Trophoblast cell (in vitro differentiated cells and primary cell): ENCODE results near the gene CUEDC1.

Experiments used
- DNase-seq, 2 donors: peaks; one replicate each; pipeline ENCODE4 v3.0.0-alpha.2; 2016
- H2AFZ ChIP-seq: 2 replicates; pipeline ENCODE4 v1.6.1; 2013; ENCODE audit warnings: low read length, moderate library complexity, mild to moderate bottlenecking; ENCODE audit not compliant: insufficient read depth, poor library complexity
- H2AK5ac ChIP-seq: 2 replicates; pipeline ENCODE4 v1.6.1; 2013; ENCODE audit warnings: mild to moderate bottlenecking, low read length
- H2BK120ac ChIP-seq: 2 replicates; pipeline ENCODE4 v1.6.1; 2013; ENCODE audit warnings: low read length, mild to moderate bottlenecking, moderate library complexity; ENCODE audit not compliant: insufficient read depth, poor library complexity
- H2BK12ac ChIP-seq: 2 replicates; pipeline ENCODE4 v1.6.1; 2013; ENCODE audit warnings: mild to moderate bottlenecking, low read length, moderate library complexity
- H2BK5ac ChIP-seq: 2 replicates; pipeline ENCODE4 v1.6.1; 2013; ENCODE audit warnings: low read length, low read depth, moderate library complexity, mild to moderate bottlenecking; ENCODE audit not compliant: poor library complexity
- H3K14ac ChIP-seq: 2 replicates; pipeline ENCODE4 v1.6.1; 2013; ENCODE audit warnings: mild to moderate bottlenecking, low read length
- H3K18ac ChIP-seq: 2 replicates; pipeline ENCODE4 v1.6.1; 2013; ENCODE audit warnings: mild to moderate bottlenecking, low read length
- H3K23ac ChIP-seq: 2 replicates; pipeline ENCODE4 v1.6.1; 2013; ENCODE audit warnings: low read length
- H3K27ac ChIP-seq: 2 replicates; pipeline ENCODE4 v1.5.1; 2013; ENCODE audit warnings: low read depth, mild to moderate bottlenecking, inconsistent platforms, low read length, moderate library complexity
- H3K27me3 ChIP-seq: 2 replicates; pipeline ENCODE4 v1.6.1; 2013; ENCODE audit warnings: inconsistent platforms, mild to moderate bottlenecking, low read length, moderate library complexity; ENCODE audit not compliant: insufficient read depth
- H3K36me3 ChIP-seq, 2 experiments: 1 replicate in 1 of 2; 2 replicates in 1 of 2; pipeline ENCODE4 v1.6.1; 2013; ENCODE audit warnings: low read length in 2 of 2, mild to moderate bottlenecking in 2 of 2, moderate library complexity in 1 of 2; ENCODE audit not compliant: insufficient read depth in 2 of 2, control insufficient read depth in 1 of 2
- H3K4ac ChIP-seq: 2 replicates; pipeline ENCODE4 v1.6.1; 2013; ENCODE audit warnings: low read depth, mild to moderate bottlenecking, low read length, moderate library complexity
- H3K4me1 ChIP-seq, 2 experiments: 1 replicate in 1 of 2; 2 replicates in 1 of 2; pipeline ENCODE4 v1.6.1; 2013; ENCODE audit warnings: low read length in 2 of 2, mild to moderate bottlenecking in 2 of 2, moderate library complexity in 1 of 2; ENCODE audit not compliant: insufficient read depth in 2 of 2, control insufficient read depth in 1 of 2
- H3K4me2 ChIP-seq: 2 replicates; pipeline ENCODE4 v1.6.1; 2013; ENCODE audit warnings: inconsistent platforms, mild to moderate bottlenecking, low read length, moderate library complexity
- H3K4me3 ChIP-seq: 2 replicates; pipeline ENCODE4 v1.5.1; 2013; ENCODE audit warnings: mild to moderate bottlenecking, low read depth, low read length, inconsistent platforms
- H3K79me1 ChIP-seq: one replicate; pipeline ENCODE4 v1.6.1; 2013; ENCODE audit warnings: low read length
- H3K79me2 ChIP-seq: 2 replicates; pipeline ENCODE4 v1.6.1; 2013; ENCODE audit warnings: low read length, mild to moderate bottlenecking; ENCODE audit not compliant: control insufficient read depth, insufficient read depth, poor library complexity
- H3K9ac ChIP-seq: 2 replicates; pipeline ENCODE4 v1.6.1; 2013; ENCODE audit warnings: mild to moderate bottlenecking, low read length
- H3K9me3 ChIP-seq: 2 replicates; pipeline ENCODE4 v1.6.1; 2013; ENCODE audit warnings: low read depth, mild to moderate bottlenecking, control low read depth, inconsistent platforms, low read length; ENCODE audit not compliant: insufficient read depth
- H4K12ac ChIP-seq: 2 replicates; pipeline ENCODE4 v1.6.1; 2013; ENCODE audit warnings: low read depth, mild to moderate bottlenecking, low read length, moderate library complexity
- H4K8ac ChIP-seq: 2 replicates; pipeline ENCODE4 v1.6.1; 2013; ENCODE audit warnings: low read depth, mild to moderate bottlenecking, low read length, moderate library complexity
- H4K91ac ChIP-seq: one replicate; pipeline ENCODE4 v1.6.1; 2013; ENCODE audit warnings: low read depth, mild to moderate bottlenecking, low read length, moderate library complexity
- WGBS: extraction: QIAGEN DNeasy Blood & Tissue Kit; methylation state at CpG from one replicate; pipeline ENCODE4 v1.1.7; 2013; ENCODE audit warnings: missing lambda C conversion rate; ENCODE audit not compliant: insufficient read length, insufficient coverage; ENCODE audit errors: extremely low coverage; 5-methylcytosine and 5-hydroxymethylcytosine counted together

Gene CUEDC1

GRCh38 chr17:57930239-57930638 is 25.0 kb downstream of the CUEDC1 start:
- Histone ChIP-seq H3K23ac (no peak overlapping the region), H2AK5ac (no peak overlapping the region)
- WGBS: no CpG with 5 or more reads among the region's 5 CpGs

DNA sequence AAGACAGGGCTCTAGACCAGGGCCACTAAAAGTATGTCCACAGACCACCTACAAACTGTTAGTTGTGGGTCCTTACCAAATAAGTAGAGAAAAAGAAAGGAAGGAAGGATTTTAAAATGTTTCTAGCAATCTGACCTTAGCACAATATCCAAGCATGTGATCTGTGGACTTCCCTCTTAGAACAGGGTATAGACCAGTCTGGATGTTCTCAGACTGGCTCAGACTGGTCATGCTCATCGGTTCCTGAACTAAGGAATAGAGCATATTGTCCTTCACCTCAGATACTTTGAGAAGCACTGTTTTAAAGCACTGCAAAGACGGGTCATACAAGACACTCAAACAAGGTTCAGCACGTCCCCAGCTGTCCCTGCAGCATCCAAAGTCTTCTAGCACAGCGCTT is 25.8 kb downstream of the CUEDC1 start:
- DNase-seq: no peak
- WGBS: no CpG with 5 or more reads among the region's 4 CpGs
- H3K9ac ChIP-seq: no peak overlapping the region
- no peak overlapping the region for H2AK5ac ChIP-seq
- H3K27ac ChIP-seq: no peak overlapping the region
- no peak overlapping the region for H2AFZ ChIP-seq
- H2BK12ac ChIP-seq: no peak overlapping the region
- H3K36me3 ChIP-seq: no peaks in the 10 kb centered on the region
- no peak overlapping the region for H2BK5ac ChIP-seq
- H4K8ac ChIP-seq: no peak overlapping the region
- H3K23ac ChIP-seq: no peak overlapping the region
- H4K12ac ChIP-seq: no peak overlapping the region
- H3K79me2 ChIP-seq: no peaks in the 10 kb centered on the region
- H3K4me1 ChIP-seq: peaks cover 16 to 20% of the 10 kb centered on the region in 2 experiments
- H3K4me2 ChIP-seq: no peak overlapping the region
- no peak overlapping the region for H3K14ac ChIP-seq
- H3K18ac ChIP-seq: no peak overlapping the region
- no peaks in the 10 kb centered on the region for H3K27me3 ChIP-seq
- no peak overlapping the region for H3K4ac ChIP-seq
- no peaks in the 10 kb centered on the region for H3K9me3 ChIP-seq
- H4K91ac ChIP-seq: no peak overlapping the region
- H2BK120ac ChIP-seq: no peak overlapping the region
- no peaks in the 10 kb centered on the region for H3K79me1 ChIP-seq
- no peak overlapping the region for H3K4me3 ChIP-seq

More at GRCh38 chr17:57930239-57930638, 25.0 kb downstream of the CUEDC1 start:
- Histone ChIP-seq H3K27me3 (no peaks in the 10 kb centered on the region), H3K9ac (no peak overlapping the region), H2BK5ac (no peak overlapping the region), H3K36me3 (no peaks in the 10 kb centered on the region), H3K4me3 (no peak overlapping the region), H4K12ac (no peak overlapping the region), H4K91ac (no peak overlapping the region), H3K4ac (no peak overlapping the region), H3K14ac (no peak overlapping the region), H3K27ac (no peak overlapping the region), H2BK120ac (no peak overlapping the region), H2BK12ac (no peak overlapping the region), H3K18ac (no peak overlapping the region), H3K79me1 (no peaks in the 10 kb centered on the region), H4K8ac (no peak overlapping the region), H3K4me1 (peaks cover 14 to 20% of the 10 kb centered on the region in 2 experiments), H3K79me2 (no peaks in the 10 kb centered on the region), H3K4me2 (no peak overlapping the region), H2AFZ (no peak overlapping the region), H3K9me3 (no peaks in the 10 kb centered on the region)
- no peak for DNase-seq

DNA sequence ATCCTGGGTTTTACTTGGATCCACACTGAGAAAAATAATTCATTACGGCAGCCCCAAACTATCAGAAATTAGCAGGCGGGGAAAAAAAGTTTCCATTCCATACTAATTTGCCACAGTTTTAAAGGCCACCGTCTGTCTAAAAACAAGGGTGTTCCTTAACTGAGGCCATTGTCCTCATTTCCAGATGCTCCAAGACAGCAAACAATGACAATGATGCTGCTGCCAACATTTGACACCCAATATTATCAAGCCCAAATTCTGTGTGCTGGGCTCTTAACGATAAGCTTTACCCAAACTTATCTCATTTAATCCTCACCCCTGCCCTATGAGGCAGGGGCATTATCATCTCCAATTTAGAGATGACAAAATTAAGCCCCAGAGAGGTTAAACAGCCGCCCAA is 26.3 kb downstream of the CUEDC1 start:
- no peak overlapping the region for H2AK5ac ChIP-seq
- no peaks in the 10 kb centered on the region for H3K9me3 ChIP-seq
- H4K91ac ChIP-seq: no peak overlapping the region
- H4K12ac ChIP-seq: no peak overlapping the region
- no peak for DNase-seq
- H3K4me1 ChIP-seq: peaks cover 16 to 20% of the 10 kb centered on the region in 2 experiments
- no peak overlapping the region for H3K23ac ChIP-seq
- no peaks in the 10 kb centered on the region for H3K27me3 ChIP-seq
- H3K4ac ChIP-seq: no peak overlapping the region
- H3K79me1 ChIP-seq: no peaks in the 10 kb centered on the region
- no CpG with 5 or more reads among the region's 5 CpGs for WGBS
- H3K14ac ChIP-seq: no peak overlapping the region
- H3K36me3 ChIP-seq: no peaks in the 10 kb centered on the region
- no peak overlapping the region for H2BK5ac ChIP-seq
- no peak overlapping the region for H4K8ac ChIP-seq
- H3K4me3 ChIP-seq: no peak overlapping the region
- no peak overlapping the region for H2BK12ac ChIP-seq
- H3K4me2 ChIP-seq: no peak overlapping the region
- no peak overlapping the region for H3K18ac ChIP-seq
- H3K79me2 ChIP-seq: no peaks in the 10 kb centered on the region
- no peak overlapping the region for H3K9ac ChIP-seq
- no peak overlapping the region for H3K27ac ChIP-seq
- H2AFZ ChIP-seq: no peak overlapping the region
- H2BK120ac ChIP-seq: no peak overlapping the region

GRCh38 chr17:57927048-57927723 is 28.0 kb downstream of the CUEDC1 start:
- no peaks in the 10 kb centered on the region for H3K36me3 ChIP-seq
- no peak overlapping the region for H3K27ac ChIP-seq
- no peaks in the 10 kb centered on the region for H3K27me3 ChIP-seq
- DNase-seq: no peak
- H3K79me2 ChIP-seq: no peaks in the 10 kb centered on the region
- H4K8ac ChIP-seq: no peak overlapping the region
- H4K91ac ChIP-seq: no peak overlapping the region
- H3K4me2 ChIP-seq: no peak overlapping the region
- H4K12ac ChIP-seq: no peak overlapping the region
- H3K23ac ChIP-seq: no peak overlapping the region
- no peak overlapping the region for H3K9ac ChIP-seq
- H2BK5ac ChIP-seq: no peak overlapping the region
- H3K14ac ChIP-seq: no peak overlapping the region
- no peak overlapping the region for H2AFZ ChIP-seq
- H2AK5ac ChIP-seq: no peak overlapping the region
- H3K4ac ChIP-seq: no peak overlapping the region
- peaks cover 12 to 20% of the 10 kb centered on the region in 2 experiments for H3K4me1 ChIP-seq
- no peak overlapping the region for H3K4me3 ChIP-seq
- no peak overlapping the region for H2BK120ac ChIP-seq
- WGBS: no CpG with 5 or more reads among the region's 5 CpGs
- H3K79me1 ChIP-seq: no peaks in the 10 kb centered on the region
- no peak overlapping the region for H3K18ac ChIP-seq
- no peaks in the 10 kb centered on the region for H3K9me3 ChIP-seq
- H2BK12ac ChIP-seq: no peak overlapping the region
